Stomach (tissue), 9 donors: Measurements from ENCODE around the gene LAIR1. TPM values are rescaled to one million over a fixed set of nuclear protein-coding genes. Genes with fewer than 3 reads are reported as not detected.
A peak's percentile ranks its signal among the peaks of the same experiment; 100 is the strongest.
"Not testable (repeated sequence)": the region's sequence is repeated elsewhere in the genome, so short reads cannot be mapped to it uniquely, and the experiment has no call there.

ENCODE experiments used
- DNase-seq, 2 donors: peaks; one replicate each; pipeline versions ENCODE4 v3.0.0 to v3.0.0-alpha.2; 2013 to 2019
- H3K27ac ChIP-seq, 5 donors: fragments of 200-600 bp in 4 of 5; sonication (generic) in 4 of 5; one replicate each; pipeline ENCODE4 v1.5.1; 2013 to 2019; ENCODE audit warnings: mild to moderate bottlenecking in 1 of 5, moderate library complexity in 1 of 5
- H3K27me3 ChIP-seq, 3 donors: fragments of 200-600 bp; sonication (generic); one replicate each; pipeline ENCODE4 v1.5.1; 2017 to 2019; ENCODE audit warnings: mixed run types in 1 of 3
- H3K36me3 ChIP-seq, 4 donors: fragments of 200-600 bp; sonication (generic); 1 replicate in 3 of 4; 2 replicates in 1 of 4; pipeline ENCODE4 v1.5.1; 2016 to 2019
- H3K4me1 ChIP-seq, 4 donors: fragments of 200-600 bp; sonication (generic); one replicate each; pipeline ENCODE4 v1.5.1; 2016 to 2019
- H3K4me3 ChIP-seq, 4 donors: fragments of 200-600 bp; sonication (generic) in 3 of 4; one replicate each; pipeline ENCODE4 v1.5.1; 2016 to 2019; ENCODE audit warnings: mild to moderate bottlenecking in 1 of 4
- H3K9me3 ChIP-seq, 4 donors: fragments of 200-600 bp; sonication (generic); one replicate each; pipeline ENCODE4 v1.5.1; 2016 to 2019
- CTCF ChIP-seq, 7 experiments: fragments of 450-650 bp in 4 of 7; fragments of 200-600 bp in 3 of 7; sonication (generic) in 3 of 7; IDR thresholded peaks; one replicate each; pipeline ENCODE4 v1.5.1; 2016 to 2019; ENCODE audit warnings: antibody characterized with exemption in 7 of 7, control low read depth in 2 of 7, mild to moderate bottlenecking in 1 of 7
- EP300 ChIP-seq: sonication (generic); formaldehyde crosslinking; IDR thresholded peaks from one replicate; pipeline ENCODE4 v1.6.1; 2017; ENCODE audit warnings: antibody characterized with exemption
- POLR2A ChIP-seq, 4 donors: fragments of 450-650 bp; IDR thresholded peaks; one replicate each; pipeline ENCODE4 v1.6.1; 2016; ENCODE audit warnings: antibody characterized with exemption in 4 of 4, control low read depth in 2 of 4, mild to moderate bottlenecking in 1 of 4, moderate library complexity in 1 of 4
- POLR2AphosphoS5 ChIP-seq, 3 donors: sonication (generic); formaldehyde crosslinking; IDR thresholded peaks; one replicate each; pipeline ENCODE4 v1.6.1; 2016; ENCODE audit warnings: antibody characterized with exemption in 3 of 3
- WGBS, 5 donors: extraction: QIAGEN DNeasy Blood & Tissue Kit in 3 of 5; methylation state at CpG; one replicate each; pipeline versions ENCODE4 v1.1.5 to v1.1.7; 2013 to 2018; 5-methylcytosine and 5-hydroxymethylcytosine counted together
- intact Hi-C: fragments of 100-400 bp; cut with DNase I; formaldehyde crosslinking; loops from one replicate; pipeline ENCODE4 v1.15.1; 2023; ENCODE audit warnings: low total_unique reads
- polyA plus RNA-seq, 3 donors: library from polyadenylated mRNA; stranded (reverse); fragments of 200-250 nt; gene quantifications; one replicate each; pipeline ENCODE4 v1.2.3, GENCODE V29; 2013
- total RNA-seq, 5 donors: library from RNA; depleted of rRNA; stranded (reverse); fragments of >200 nt; gene quantifications; one replicate each; pipeline versions ENCODE4 v1.1.0 to v1.2.3, GENCODE V29; 2014 to 2016
- donor health status: healthy with polysubstance abuse.
- donor health status: Bipolar disorder and iron deficiency.
- donor health status: healthy.

The LAIR1 gene
- total and polyA plus RNA-seq, 8 donors = 0.87 to 9.1 (median 4.7) TPM

DNA sequence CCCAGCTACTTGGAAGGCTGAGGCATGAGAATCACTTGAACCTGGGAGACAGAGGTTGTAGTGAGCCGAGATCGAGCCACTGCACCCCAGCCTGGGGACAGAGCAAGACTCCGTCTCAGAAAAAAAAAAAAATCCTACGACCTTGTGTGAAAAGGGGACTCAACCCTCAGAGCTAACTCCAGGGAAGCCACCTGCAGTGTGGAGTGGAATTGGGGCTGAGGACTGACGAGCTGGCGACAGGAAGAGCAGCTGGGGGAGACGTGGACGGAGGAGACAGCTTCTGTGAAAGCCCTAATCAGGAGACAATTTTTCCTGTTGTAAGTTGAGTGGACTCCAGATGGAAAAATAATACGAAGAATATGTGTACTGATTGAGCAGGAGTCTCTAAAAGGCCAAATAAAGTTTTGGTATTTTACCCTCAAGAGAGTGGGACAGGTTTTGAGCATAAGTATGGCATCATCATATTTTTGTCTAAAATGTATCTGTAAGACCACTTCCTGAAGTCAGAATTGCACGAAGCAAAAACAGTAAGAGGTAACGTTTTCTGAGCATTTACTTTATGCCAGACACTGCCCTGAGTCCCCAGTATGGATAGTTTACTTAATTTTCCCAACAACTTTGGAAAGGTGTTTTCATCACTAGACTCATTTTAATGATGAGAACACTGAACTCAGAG, 12.0 kb upstream of the LAIR1 start:
- TF ChIP-seq CTCF (IDR thresholded peaks at IDR 0.05) (no peak), EP300 (no peak), POLR2AphosphoS5 (IDR thresholded peaks at IDR 0.05) (no peak), POLR2A (IDR thresholded peaks at IDR 0.05) (no peak)

DNA sequence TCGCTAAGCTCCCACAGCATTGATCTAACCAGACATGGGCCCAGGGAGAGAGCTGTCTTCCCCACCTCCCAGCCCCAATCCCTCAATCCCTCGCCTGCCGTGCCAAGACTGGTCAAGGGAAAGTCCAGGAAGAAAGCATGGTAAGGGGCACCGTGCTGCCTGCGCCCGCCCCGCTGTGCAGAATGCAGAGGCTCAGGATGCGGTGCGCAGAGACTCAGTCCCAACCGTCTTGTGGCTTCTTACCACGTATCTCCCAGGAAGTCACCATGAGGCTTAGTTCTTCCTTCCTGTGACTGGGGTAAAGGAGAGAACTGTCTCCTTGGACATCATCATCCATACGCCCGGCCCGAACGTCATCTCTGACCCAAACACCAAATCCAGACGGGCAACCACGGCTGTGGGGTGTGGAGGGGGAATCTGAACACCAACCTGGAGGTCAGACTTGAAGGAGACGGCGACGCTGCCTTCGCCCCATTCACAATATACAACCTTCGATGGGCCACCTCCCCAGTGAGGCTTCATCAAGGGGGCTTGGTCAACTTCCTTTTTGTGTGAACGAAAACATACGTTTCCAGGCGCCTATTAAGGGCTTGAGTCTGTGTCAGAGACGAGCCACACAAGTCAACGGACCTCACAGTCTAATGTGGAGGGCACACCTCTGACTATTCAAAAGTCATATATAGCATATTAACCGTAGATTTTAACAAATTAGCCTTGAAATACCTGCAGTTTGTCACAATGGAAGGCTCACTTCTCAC, 10.6 kb upstream of the LAIR1 start:
- H3K27ac ChIP-seq = peak overlapping the region in 2 of 5 donors; percentile 44 to 46
- WGBS, 5 donors = 70 to 80% (median 73%) methylated on average over 24 to 28 of the region's 28 CpGs
- intact Hi-C loops, H3K9me3 ChIP-seq, DNase-seq, H3K4me1 ChIP-seq, H3K36me3 ChIP-seq: not testable (repeated sequence)
- H3K4me3 ChIP-seq = peak overlapping the region in 1 of 4 donors; percentile 9
- H3K27me3 ChIP-seq = peaks cover 0 to 35% (median 0%) of the 10 kb centered on the region in 3 donors

More for the DNA sequence above, 12.0 kb upstream of the LAIR1 start:
- DNase-seq = no peak
- Histone ChIP-seq H3K27me3 (peaks cover 0 to 36% (median 0%) of the 10 kb centered on the region in 3 donors), H3K9me3 (no peaks in the 10 kb centered on the region), H3K27ac (no peak overlapping the region), H3K4me1 (peaks cover 0 to 7% (median 0%) of the 10 kb centered on the region in 4 donors), H3K4me3 (no peak overlapping the region), H3K36me3 (no peaks in the 10 kb centered on the region)
- intact Hi-C loops = no loop called here
- 61 to 74% (median 68%) methylated on average over 11 of the region's 11 CpGs for WGBS, 5 donors

DNA sequence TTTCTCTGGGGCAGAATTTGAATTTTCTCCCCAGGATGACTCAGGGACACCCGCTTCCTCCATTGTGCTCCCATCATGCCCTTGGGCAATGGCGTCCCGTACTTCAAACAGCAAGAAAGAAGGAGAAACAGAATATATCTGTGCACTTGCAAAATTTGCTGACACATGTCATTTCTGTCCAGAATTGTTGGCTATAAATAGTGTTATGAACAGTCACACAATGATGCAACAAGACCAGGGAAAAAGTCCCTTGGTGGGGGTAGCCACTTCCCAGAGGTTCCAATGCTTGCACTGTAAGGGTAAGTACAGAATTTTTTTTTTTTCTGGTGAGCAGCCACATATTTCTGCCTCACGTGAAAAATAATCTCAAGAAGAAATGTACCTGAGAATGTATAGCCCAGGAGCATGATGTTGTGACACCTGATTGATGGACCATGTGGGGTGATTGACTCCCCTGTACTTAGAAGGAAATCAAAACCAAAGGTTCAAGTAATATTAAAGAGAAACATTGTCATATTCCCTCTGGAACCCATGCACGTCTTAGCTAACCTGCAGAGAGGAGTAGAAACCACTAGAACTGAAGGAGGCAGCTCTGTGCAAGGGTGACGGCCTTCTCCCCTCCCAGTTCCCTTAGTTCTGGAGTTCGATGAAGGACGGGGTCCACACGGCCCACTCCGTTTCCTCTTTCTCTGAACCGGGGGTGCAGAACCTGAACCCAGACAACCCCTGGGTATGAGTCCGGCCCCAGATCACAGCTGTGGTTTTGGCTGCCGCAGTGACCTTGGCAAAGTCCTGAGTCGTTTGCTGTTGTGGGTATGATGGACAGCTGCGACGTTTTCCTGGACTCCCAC, 9.3 kb upstream of the LAIR1 start:
- Histone ChIP-seq H3K9me3 (no peaks in the 10 kb centered on the region), H3K4me1 (peaks cover 0 to 10% (median 0%) of the 10 kb centered on the region in 4 donors), H3K36me3 (no peaks in the 10 kb centered on the region), H3K27ac (peak overlapping the region in 3 of 5 donors; percentile 29 to 72 (median 33)), H3K4me3 (no peak overlapping the region), H3K27me3 (peaks cover 0 to 27% (median 0%) of the 10 kb centered on the region in 3 donors)
- 67 to 82% (median 80%) methylated on average over 16 of the region's 16 CpGs for WGBS, 5 donors
- no peak for DNase-seq
- no peak for TF ChIP-seq CTCF (IDR thresholded peaks at IDR 0.05)
- no peak for TF ChIP-seq POLR2A (IDR thresholded peaks at IDR 0.05)
- no peak for TF ChIP-seq POLR2AphosphoS5 (IDR thresholded peaks at IDR 0.05)
- TF ChIP-seq EP300 = no peak
- intact Hi-C loops = no loop called here

- DNase-seq, H3K4me3 ChIP-seq, H3K36me3 ChIP-seq, H3K9me3 ChIP-seq, intact Hi-C loops: not testable (repeated sequence)
- H3K4me1 ChIP-seq = peaks cover 0 to 16% (median 0%) of the 10 kb centered on the region in 4 donors
- WGBS, 5 donors = 69 to 79% (median 75%) methylated on average over 5 of the region's 5 CpGs
- peak overlapping the region in 1 of 5 donors; percentile 72 for H3K27ac ChIP-seq
- H3K27me3 ChIP-seq = peaks cover 0 to 18% (median 0%) of the 10 kb centered on the region in 3 donors
Measured at GRCh38 chr19:54371453-54371852, 6.7 kb upstream of the LAIR1 start.

DNA sequence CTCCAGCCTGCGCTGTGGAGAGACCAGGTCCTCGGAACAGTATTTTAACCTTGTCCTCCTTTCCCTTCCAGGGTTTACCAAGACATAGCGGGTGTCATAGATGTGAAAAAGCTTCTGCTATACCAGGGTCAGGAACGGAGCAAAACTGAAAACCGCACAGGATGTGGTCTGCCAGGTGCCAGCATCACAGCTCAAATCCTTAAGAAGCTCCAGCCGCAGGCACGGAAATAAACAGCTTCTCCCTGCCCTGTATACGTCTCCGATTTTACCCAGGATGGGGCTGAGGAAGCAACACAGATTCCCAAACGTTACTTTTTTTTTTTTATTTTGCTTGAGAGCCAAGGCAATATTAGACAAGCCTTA, 5.7 kb upstream of the LAIR1 start:
- peak in 1 of 3 donors; percentile 14 for TF ChIP-seq POLR2AphosphoS5 (IDR thresholded peaks at IDR 0.05)
- Histone ChIP-seq H3K27me3 (peaks cover 0 to 20% (median 0%) of the 10 kb centered on the region in 3 donors), H3K4me1 (peaks cover 0 to 16% (median 0%) of the 10 kb centered on the region in 4 donors)
- H3K36me3 ChIP-seq, H3K4me3 ChIP-seq, H3K27ac ChIP-seq, H3K9me3 ChIP-seq, intact Hi-C loops: not testable (repeated sequence)
- peak; percentile 28 to 33 for DNase-seq
- 60 to 80% (median 65%) methylated on average over 7 to 8 of the region's 10 CpGs for WGBS, 5 donors

DNA sequence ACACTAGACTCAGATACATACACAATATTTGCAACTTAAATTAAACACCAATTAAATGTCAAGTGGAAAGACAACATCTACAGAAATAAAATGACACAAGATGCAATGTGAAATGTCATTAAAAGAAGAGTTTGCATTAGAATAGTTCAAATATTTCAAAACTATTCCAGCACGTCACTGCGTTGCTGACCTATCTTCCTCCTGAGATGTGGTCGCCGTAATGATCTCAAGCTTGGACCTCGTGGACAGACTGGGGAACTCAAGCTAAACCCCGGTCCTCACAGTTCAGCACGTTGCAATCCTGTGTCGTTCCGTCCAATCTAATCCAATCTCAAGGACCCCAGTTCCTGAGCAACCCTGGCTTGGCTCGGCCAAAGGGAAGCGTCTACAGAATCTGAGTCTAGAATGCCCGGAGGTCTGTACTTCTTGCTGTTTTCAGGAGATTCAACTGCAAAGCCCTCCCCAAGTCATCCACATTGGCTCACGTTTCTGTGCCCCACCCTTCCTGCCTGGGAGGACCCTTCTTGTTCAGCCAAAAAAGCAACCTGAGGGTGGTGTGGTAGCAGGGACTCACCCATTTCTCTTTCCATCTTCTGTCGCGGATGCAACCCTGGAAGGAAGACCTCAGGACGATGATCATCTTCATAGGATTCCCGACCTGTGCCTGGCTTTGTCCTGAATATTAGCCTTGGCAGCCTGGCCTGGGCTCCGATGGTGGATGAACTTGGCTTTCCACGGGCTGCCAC, 5.1 kb upstream of the LAIR1 start:
- Histone ChIP-seq H3K4me1 (peaks cover 0 to 16% (median 0%) of the 10 kb centered on the region in 4 donors), H3K4me3 (peak overlapping the region in 1 of 4 donors; percentile 11), H3K27ac (peak overlapping the region in 2 of 5 donors; percentile 44 to 56), H3K27me3 (peaks cover 0 to 25% (median 0%) of the 10 kb centered on the region in 3 donors)
- intact Hi-C loops, DNase-seq, H3K9me3 ChIP-seq, H3K36me3 ChIP-seq: not testable (repeated sequence)
- WGBS, 5 donors = 66 to 88% (median 69%) methylated on average over 6 to 14 of the region's 19 CpGs
